Osteocyte (in vitro differentiated cells): ENCODE measurements around the gene SEC14L1. TPM values are rescaled to one million over a fixed set of nuclear protein-coding genes. Genes with fewer than 3 reads are reported as not detected.
"Not testable (repeated sequence)": the region's sequence is repeated elsewhere in the genome, so short reads cannot be mapped to it uniquely, and the experiment has no call there.

Source experiments
- DNase-seq: peaks from one replicate; pipeline ENCODE4 v3.0.0; 2021; ENCODE audit warnings: mixed read lengths; ENCODE audit not compliant: unreplicated experiment; ENCODE audit errors: extremely low spot score
- H3K27ac Mint-ChIP-seq: one replicate; pipeline ENCODE4 v1.8.0; 2021; ENCODE audit warnings: mild to moderate bottlenecking, mixed read lengths; ENCODE audit not compliant: unreplicated experiment
- H3K27me3 Mint-ChIP-seq: one replicate; pipeline ENCODE4 v1.8.0; 2021; ENCODE audit warnings: mixed read lengths; ENCODE audit not compliant: unreplicated experiment
- H3K36me3 Mint-ChIP-seq: one replicate; pipeline ENCODE4 v1.8.0; 2021; ENCODE audit warnings: mixed read lengths; ENCODE audit not compliant: unreplicated experiment
- H3K4me1 Mint-ChIP-seq: one replicate; pipeline ENCODE4 v1.8.0; 2021; ENCODE audit warnings: mixed read lengths; ENCODE audit not compliant: unreplicated experiment
- H3K4me3 Mint-ChIP-seq: one replicate; pipeline ENCODE4 v1.8.0; 2021; ENCODE audit warnings: mild to moderate bottlenecking, moderate library complexity, mixed read lengths; ENCODE audit not compliant: unreplicated experiment
- H3K9me3 Mint-ChIP-seq: one replicate; pipeline ENCODE4 v1.8.0; 2021; ENCODE audit warnings: mixed read lengths; ENCODE audit not compliant: unreplicated experiment
- CTCF ChIP-seq: fragments of 200-600 bp; sonication (generic); IDR thresholded peaks from 2 replicates; pipeline ENCODE4 v1.5.0; 2021; ENCODE audit warnings: antibody characterized with exemption, mild to moderate bottlenecking, moderate library complexity
- total RNA-seq: library from RNA; stranded (reverse); gene quantifications from 2 replicates; pipeline ENCODE4 v1.2.1, GENCODE V29; 2021

SEC14L1 gene
- total RNA-seq, 1 donor from 2014 or later = 82.9 TPM

- no peak for DNase-seq
- no peaks in the 10 kb centered on the region for H3K36me3 Mint-ChIP-seq
- no peaks in the 10 kb centered on the region for H3K9me3 Mint-ChIP-seq
- no peak overlapping the region for H3K4me3 Mint-ChIP-seq
- no peaks in the 10 kb centered on the region for H3K27me3 Mint-ChIP-seq
- H3K4me1 Mint-ChIP-seq = peaks cover 17% of the 10 kb centered on the region
- TF ChIP-seq CTCF = no peak
- H3K27ac Mint-ChIP-seq = no peak overlapping the region
These were observed 35.1 kb upstream of the SEC14L1 start for GRCh38 chr17:77105706-77106105.

DNA sequence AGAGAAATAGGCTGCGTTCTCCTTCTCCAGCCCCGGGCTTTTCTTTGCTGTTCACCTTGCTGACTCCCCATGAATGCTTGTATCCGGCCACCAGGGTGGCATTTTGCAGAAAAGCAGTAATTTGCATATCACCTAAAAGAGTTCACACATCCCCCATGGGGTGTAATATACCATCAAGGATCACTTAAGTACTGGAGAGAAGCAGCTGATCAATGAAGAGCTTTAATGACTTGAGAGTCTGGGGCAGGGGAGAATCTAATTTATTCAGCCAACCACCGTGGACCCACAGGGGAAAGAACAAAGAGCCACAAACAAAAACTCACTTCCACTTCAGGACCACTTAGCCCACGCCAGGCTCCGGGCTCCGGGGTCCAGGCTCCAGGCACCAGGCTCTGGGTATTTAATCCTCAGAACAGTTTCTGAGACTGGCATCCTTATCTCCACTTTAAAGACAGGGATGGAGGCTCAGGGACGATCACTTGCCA is 33.9 kb upstream of the SEC14L1 start:
- H3K9me3 Mint-ChIP-seq = no peaks in the 10 kb centered on the region
- H3K4me1 Mint-ChIP-seq = peaks cover 22% of the 10 kb centered on the region
- no peaks in the 10 kb centered on the region for H3K36me3 Mint-ChIP-seq
- TF ChIP-seq CTCF = no peak
- no peak for DNase-seq
- H3K27me3 Mint-ChIP-seq = no peaks in the 10 kb centered on the region
- no peak overlapping the region for H3K27ac Mint-ChIP-seq
- H3K4me3 Mint-ChIP-seq = no peak overlapping the region

GRCh38 chr17:77107506-77108433 is 33.0 kb upstream of the SEC14L1 start:
- DNase-seq = no peak

GRCh38 chr17:77109159-77109759 is 31.5 kb upstream of the SEC14L1 start:
- no peak for DNase-seq
- peak overlapping the region; percentile 42 for H3K27ac Mint-ChIP-seq
- H3K36me3 Mint-ChIP-seq = no peaks in the 10 kb centered on the region
- H3K9me3 Mint-ChIP-seq = no peaks in the 10 kb centered on the region
- no peak overlapping the region for H3K4me3 Mint-ChIP-seq
- peaks cover 19% of the 10 kb centered on the region for H3K4me1 Mint-ChIP-seq
- TF ChIP-seq CTCF = no peak
- no peaks in the 10 kb centered on the region for H3K27me3 Mint-ChIP-seq

More at GRCh38 chr17:77107506-77108433, 33.0 kb upstream of the SEC14L1 start:
- Mint-ChIP-seq H3K4me3 (no peak overlapping the region), H3K27ac (no peak overlapping the region), H3K27me3 (no peaks in the 10 kb centered on the region), H3K4me1 (peaks cover 24% of the 10 kb centered on the region), H3K36me3 (no peaks in the 10 kb centered on the region), H3K9me3 (no peaks in the 10 kb centered on the region)
- TF ChIP-seq CTCF = no peak

GRCh38 chr17:77109764-77110359 is 30.9 kb upstream of the SEC14L1 start:
- no peak for TF ChIP-seq CTCF
- H3K9me3 Mint-ChIP-seq = no peaks in the 10 kb centered on the region
- no peaks in the 10 kb centered on the region for H3K36me3 Mint-ChIP-seq
- H3K4me1 Mint-ChIP-seq = peaks cover 19% of the 10 kb centered on the region
- no peaks in the 10 kb centered on the region for H3K27me3 Mint-ChIP-seq
- peak overlapping the region; percentile 84 for H3K27ac Mint-ChIP-seq
- H3K4me3 Mint-ChIP-seq = no peak overlapping the region
- no peak for DNase-seq

- H3K4me3 Mint-ChIP-seq, DNase-seq, H3K27me3 Mint-ChIP-seq, H3K9me3 Mint-ChIP-seq, H3K36me3 Mint-ChIP-seq: not testable (repeated sequence)
- H3K27ac Mint-ChIP-seq = peak overlapping the region; percentile 46
- peaks cover 21% of the 10 kb centered on the region for H3K4me1 Mint-ChIP-seq
These were observed 29.4 kb upstream of the SEC14L1 start for GRCh38 chr17:77111165-77111933.
